Uterus (tissue), 4 donors: ENCODE measurements around the gene SERTAD1. TPM values are rescaled to one million over a fixed set of nuclear protein-coding genes. Genes with fewer than 3 reads are reported as not detected.
"Not testable (repeated sequence)": the region's sequence is repeated elsewhere in the genome, so short reads cannot be mapped to it uniquely, and the experiment has no call there.

Source experiments
- DNase-seq, 2 donors: peaks; one replicate each; pipeline ENCODE4 v3.0.0-alpha.2; 2019 to 2020
- H3K27ac ChIP-seq, 2 donors: fragments of 200-600 bp; sonication (generic); 1 replicate in 1 of 2; 2 replicates in 1 of 2; pipeline ENCODE4 v1.5.1; 2016 to 2018
- H3K27me3 ChIP-seq, 2 donors: fragments of 200-600 bp; sonication (generic); one replicate each; pipeline ENCODE4 v1.5.1; 2018 to 2019; ENCODE audit warnings: control low read depth in 1 of 2
- H3K36me3 ChIP-seq, 2 donors: fragments of 200-600 bp; sonication (generic); one replicate each; pipeline ENCODE4 v1.5.1; 2019; ENCODE audit warnings: control low read depth in 1 of 2
- H3K4me1 ChIP-seq, 2 donors: fragments of 200-600 bp; sonication (generic); one replicate each; pipeline ENCODE4 v1.5.1; 2018 to 2019; ENCODE audit warnings: control low read depth in 1 of 2
- H3K4me3 ChIP-seq, 2 donors: fragments of 200-600 bp; sonication (generic); 1 replicate in 1 of 2; 2 replicates in 1 of 2; pipeline ENCODE4 v1.5.1; 2018 to 2019; ENCODE audit warnings: mild to moderate bottlenecking in 1 of 2
- H3K9me3 ChIP-seq, 2 donors: fragments of 200-600 bp; sonication (generic); one replicate each; pipeline ENCODE4 v1.5.1; 2019; ENCODE audit warnings: control low read depth in 1 of 2
- POLR2A ChIP-seq, 2 donors: fragments of 450-650 bp; IDR thresholded peaks; one replicate each; pipeline ENCODE4 v1.6.1; 2016; ENCODE audit warnings: antibody characterized with exemption in 2 of 2, mild to moderate bottlenecking in 1 of 2, moderate library complexity in 1 of 2
- intact Hi-C: fragments of 100-400 bp; cut with DNase I; formaldehyde crosslinking; loops from one replicate; pipeline ENCODE4 v1.15.1; 2023; ENCODE audit warnings: low total_unique reads
- total RNA-seq, 4 donors: library from RNA; depleted of rRNA in 3 of 4; stranded (reverse); fragments of >200 nt in 3 of 4; gene quantifications; one replicate each; pipeline versions ENCODE4 v1.1.0 to v1.2.4, GENCODE V29; 2014 to 2023
- TF ChIP-seq, protein P1 (sequence below), 4 experiments: fragments of 200-600 bp in 2 of 4; fragments of 450-650 bp in 2 of 4; sonication (generic) in 2 of 4; IDR thresholded peaks; one replicate each; pipeline ENCODE4 v1.5.1; 2016 to 2019; ENCODE audit warnings: antibody characterized with exemption in 4 of 4, mild to moderate bottlenecking in 2 of 4, moderate library complexity in 1 of 4
- donor health status: DM: yes; HTN: yes; CAD: no.

Gene SERTAD1
- total RNA-seq, 4 donors from 2014 or later: 3.1 to 18.4 (median 15.8) TPM

DNA sequence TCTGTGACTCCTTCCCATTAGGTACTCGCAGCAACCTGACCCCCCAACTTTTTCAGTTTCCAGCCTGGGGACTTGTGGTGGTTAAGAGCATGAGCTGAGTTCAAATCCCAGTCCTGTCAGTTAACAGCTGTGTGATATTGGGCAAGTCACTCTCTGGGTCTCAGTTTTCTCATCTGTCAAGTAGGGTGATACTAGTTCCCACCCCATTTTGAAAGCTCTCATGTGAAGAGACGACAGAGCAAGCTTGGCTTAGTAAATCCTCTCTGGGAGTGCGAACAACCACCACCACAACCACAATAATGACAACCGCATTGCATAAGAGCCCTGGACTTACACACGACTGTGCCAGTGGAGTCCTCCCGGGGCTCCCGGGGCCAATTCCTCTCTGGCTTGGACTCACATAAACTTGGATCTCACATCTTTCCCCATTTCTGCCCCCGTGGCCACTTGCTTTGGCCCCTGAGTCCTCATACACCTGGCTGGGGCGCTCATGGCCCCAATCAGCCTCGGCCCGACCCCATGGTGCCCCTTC, 39.3 kb upstream of the SERTAD1 start:
- no peak for TF ChIP-seq POLR2A (IDR thresholded peaks at IDR 0.05)
- TF ChIP-seq, protein P1, sequence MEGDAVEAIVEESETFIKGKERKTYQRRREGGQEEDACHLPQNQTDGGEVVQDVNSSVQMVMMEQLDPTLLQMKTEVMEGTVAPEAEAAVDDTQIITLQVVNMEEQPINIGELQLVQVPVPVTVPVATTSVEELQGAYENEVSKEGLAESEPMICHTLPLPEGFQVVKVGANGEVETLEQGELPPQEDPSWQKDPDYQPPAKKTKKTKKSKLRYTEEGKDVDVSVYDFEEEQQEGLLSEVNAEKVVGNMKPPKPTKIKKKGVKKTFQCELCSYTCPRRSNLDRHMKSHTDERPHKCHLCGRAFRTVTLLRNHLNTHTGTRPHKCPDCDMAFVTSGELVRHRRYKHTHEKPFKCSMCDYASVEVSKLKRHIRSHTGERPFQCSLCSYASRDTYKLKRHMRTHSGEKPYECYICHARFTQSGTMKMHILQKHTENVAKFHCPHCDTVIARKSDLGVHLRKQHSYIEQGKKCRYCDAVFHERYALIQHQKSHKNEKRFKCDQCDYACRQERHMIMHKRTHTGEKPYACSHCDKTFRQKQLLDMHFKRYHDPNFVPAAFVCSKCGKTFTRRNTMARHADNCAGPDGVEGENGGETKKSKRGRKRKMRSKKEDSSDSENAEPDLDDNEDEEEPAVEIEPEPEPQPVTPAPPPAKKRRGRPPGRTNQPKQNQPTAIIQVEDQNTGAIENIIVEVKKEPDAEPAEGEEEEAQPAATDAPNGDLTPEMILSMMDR (IDR thresholded peaks at IDR 0.05): no peak
- peaks cover 0 to 6% of the 10 kb centered on the region in 2 donors for H3K4me1 ChIP-seq
- H3K36me3 ChIP-seq: no peaks in the 10 kb centered on the region
- H3K27me3 ChIP-seq: no peaks in the 10 kb centered on the region
- intact Hi-C loops: loop anchor here (10.0 kb wide), 1 partner anchor 140 kb away; the partner anchor contains the start of gene LTBP4
- H3K27ac ChIP-seq: peak overlapping the region; percentile 87 to 92
- H3K9me3 ChIP-seq: no peaks in the 10 kb centered on the region
- H3K4me3 ChIP-seq: peak overlapping the region; percentile 64 to 84
- DNase-seq: no peak

DNA sequence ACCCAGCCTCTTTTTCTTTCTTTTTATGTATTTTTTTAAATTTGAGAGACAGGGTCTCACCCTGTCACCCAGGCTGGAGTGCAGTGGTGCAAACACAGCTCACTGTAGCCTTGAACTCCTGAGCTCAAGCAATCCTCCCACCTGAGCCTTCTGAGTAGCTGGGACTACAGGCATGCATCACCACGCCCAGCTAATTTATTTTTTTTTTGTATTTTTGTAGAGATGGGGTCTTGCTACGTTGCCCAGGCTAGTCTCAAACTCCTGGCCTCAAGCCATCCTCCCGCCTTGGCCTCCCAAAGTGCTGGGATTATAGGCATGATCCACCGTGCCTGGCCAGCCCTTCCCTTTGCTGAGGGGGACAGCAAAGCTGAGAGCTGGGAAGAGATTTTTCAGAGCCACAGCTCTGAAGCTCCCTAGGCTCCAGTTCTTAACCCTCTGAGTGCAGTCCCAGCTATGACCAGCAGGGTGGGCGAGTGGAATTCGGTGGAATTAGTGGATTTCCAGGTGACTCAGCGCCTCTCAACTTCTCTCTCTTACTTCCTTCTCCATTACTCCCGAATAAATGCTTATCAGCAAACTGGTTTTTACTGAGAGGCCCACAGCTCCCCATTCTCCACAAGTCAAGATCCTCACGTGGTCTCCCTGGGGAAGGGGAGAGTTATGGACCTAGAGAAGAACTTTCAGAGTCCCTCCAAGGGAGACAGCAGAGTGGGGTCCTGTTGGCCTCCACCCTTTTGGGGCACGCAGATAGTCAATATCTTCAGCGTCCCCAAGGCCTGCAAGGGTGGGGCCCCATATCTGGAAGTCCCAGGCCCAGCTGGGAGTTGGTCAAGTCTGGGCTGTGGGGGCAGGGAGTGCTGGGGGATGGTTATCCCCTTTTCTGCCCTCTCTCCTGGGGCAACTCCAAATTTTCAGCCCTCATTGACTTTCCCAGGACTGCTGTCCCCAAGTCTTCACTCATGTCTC, 38.5 kb upstream of the SERTAD1 start:
- DNase-seq: peak; percentile 88 to 89
- Histone ChIP-seq H3K4me3 (peak overlapping the region; percentile 64 to 84), H3K27me3 (no peaks in the 10 kb centered on the region), H3K36me3 (no peaks in the 10 kb centered on the region), H3K9me3 (no peaks in the 10 kb centered on the region), H3K27ac (peak overlapping the region; percentile 87 to 92), H3K4me1 (peaks cover 0 to 6% of the 10 kb centered on the region in 2 donors)
- intact Hi-C loops: loop anchor here (10.0 kb wide), 1 partner anchor 140 kb away; the partner anchor contains the start of gene LTBP4
- TF ChIP-seq, protein P1 (IDR thresholded peaks at IDR 0.05): peak; percentile 77 to 90 (median 86)
- no peak for TF ChIP-seq POLR2A (IDR thresholded peaks at IDR 0.05)

DNA sequence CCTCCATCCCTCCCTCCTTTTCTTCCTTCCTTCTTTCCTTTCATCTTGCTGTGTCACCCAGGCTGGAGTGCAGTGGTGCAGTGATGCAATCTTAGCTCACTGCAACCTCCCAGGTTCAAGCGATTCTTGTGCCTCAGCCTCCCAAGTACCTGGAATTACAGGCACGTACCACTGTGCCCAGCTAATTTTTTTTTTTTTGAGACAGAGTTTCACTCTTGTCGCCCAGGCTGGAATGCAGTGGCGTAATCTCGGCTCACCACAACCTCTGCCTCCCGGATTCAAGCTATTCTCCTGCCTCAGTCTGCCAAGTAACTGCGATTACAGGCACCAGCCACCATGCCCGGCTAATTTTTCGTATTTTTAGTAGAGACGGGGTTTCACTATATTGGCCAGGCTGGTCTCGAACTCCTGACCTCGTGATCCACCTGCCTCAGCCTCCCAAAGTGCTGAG, 37.8 kb upstream of the SERTAD1 start:
- H3K27ac ChIP-seq: peak overlapping the region in 1 of 2 donors; percentile 92
- not testable (repeated sequence) for H3K4me1 ChIP-seq, DNase-seq, H3K27me3 ChIP-seq, H3K9me3 ChIP-seq, H3K36me3 ChIP-seq, H3K4me3 ChIP-seq
- intact Hi-C loops: loop anchor here (10.0 kb wide), 1 partner anchor 141 kb away; the partner anchor contains the start of gene LTBP4

DNA sequence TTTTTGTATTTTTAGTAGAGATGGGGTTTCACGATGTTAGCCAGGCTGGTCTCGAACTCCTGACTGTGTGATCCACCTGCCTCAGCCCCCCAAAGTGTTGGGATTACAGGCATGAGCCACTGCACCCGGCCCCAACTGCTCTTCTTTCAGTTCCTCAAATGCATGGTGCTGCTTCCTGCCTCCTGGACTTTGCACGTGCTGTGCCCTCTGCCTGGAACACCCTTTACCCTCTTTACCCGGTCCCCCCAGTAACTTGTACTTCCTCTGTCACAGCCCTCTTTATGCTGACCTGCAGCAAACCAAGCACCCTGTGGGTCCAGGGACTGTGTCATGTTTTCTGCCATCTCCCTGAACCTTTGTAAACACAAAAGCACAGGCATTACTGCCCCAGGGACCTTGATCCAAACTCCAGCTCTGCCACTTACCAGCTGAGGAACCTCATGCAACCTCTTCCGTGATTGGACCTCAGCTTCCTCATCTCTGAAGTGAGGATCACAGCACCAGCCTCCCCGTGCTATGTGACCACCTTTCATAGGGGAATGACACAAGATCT, 36.0 kb upstream of the SERTAD1 start:
- H3K27me3 ChIP-seq: no peaks in the 10 kb centered on the region
- H3K4me3 ChIP-seq: no peak overlapping the region
- DNase-seq: no peak
- intact Hi-C loops: loop anchor here (10.0 kb wide), 1 partner anchor 143 kb away; the partner anchor contains the start of gene LTBP4
- H3K27ac ChIP-seq: no peak overlapping the region
- H3K4me1 ChIP-seq: no peaks in the 10 kb centered on the region
- TF ChIP-seq, protein P1 (IDR thresholded peaks at IDR 0.05): no peak
- TF ChIP-seq POLR2A (IDR thresholded peaks at IDR 0.05): no peak
- H3K36me3 ChIP-seq: no peaks in the 10 kb centered on the region
- H3K9me3 ChIP-seq: no peaks in the 10 kb centered on the region

DNA sequence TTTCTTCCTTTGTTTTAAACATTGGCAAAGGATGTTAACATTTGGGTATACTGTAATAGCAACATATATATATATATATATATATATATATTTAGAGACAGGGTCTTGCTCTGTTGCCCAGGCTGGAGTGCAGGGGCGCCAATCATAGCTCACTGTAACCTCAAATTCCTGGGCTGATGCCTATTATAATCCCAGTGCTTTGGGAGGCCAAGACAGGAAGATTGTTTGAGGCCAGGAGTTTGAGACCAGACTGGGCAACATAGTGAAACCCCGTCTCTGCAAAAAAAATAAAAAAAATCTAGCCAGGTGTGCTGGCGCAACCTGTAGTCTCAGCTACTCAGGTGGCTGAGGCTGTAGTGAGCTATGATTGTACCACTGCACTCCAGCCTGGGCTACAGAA, 34.4 kb upstream of the SERTAD1 start:
- no peak for DNase-seq
- Histone ChIP-seq H3K9me3 (no peaks in the 10 kb centered on the region), H3K27ac (no peak overlapping the region), H3K4me1 (no peaks in the 10 kb centered on the region), H3K36me3 (no peaks in the 10 kb centered on the region), H3K4me3 (no peak overlapping the region), H3K27me3 (no peaks in the 10 kb centered on the region)
- intact Hi-C loops: loop anchor here (10.0 kb wide), 1 partner anchor 145 kb away; the partner anchor contains the start of gene LTBP4
- TF ChIP-seq POLR2A (IDR thresholded peaks at IDR 0.05): no peak
- TF ChIP-seq, protein P1 (IDR thresholded peaks at IDR 0.05): no peak
